ENCODE results near the gene XRCC2. TPM values are rescaled to one million over a fixed set of nuclear protein-coding genes. Genes with fewer than 3 reads are reported as not detected.
"Not testable (repeated sequence)": the region's sequence is repeated elsewhere in the genome, so short reads cannot be mapped to it uniquely, and the experiment has no call there.

XRCC2 gene
- total RNA-seq, 2 donors from 2014 or later, result 10.1 to 41.2 TPM

GRCh38 chr7:152647009-152647408, 28.9 kb downstream of the XRCC2 start:
- Mint-ChIP-seq H3K27ac (no peak overlapping the region), H3K27me3 (no peaks in the 10 kb centered on the region), H3K4me3 (no peak overlapping the region), H3K4me1 (ENCODE audit: low read depth in 2 of 2) (no peaks in the 10 kb centered on the region), H3K36me3 (peaks cover 10% of the 10 kb centered on the region), H3K9me3 (no peaks in the 10 kb centered on the region)
- DNase-seq (ENCODE audit: low spot score), result no peak
- ATAC-seq, result no peak

GRCh38 chr7:152646579-152646978, 29.4 kb downstream of the XRCC2 start:
- H3K9me3 Mint-ChIP-seq; ATAC-seq; H3K27me3 Mint-ChIP-seq; H3K27ac Mint-ChIP-seq; H3K36me3 Mint-ChIP-seq; H3K4me3 Mint-ChIP-seq; H3K4me1 Mint-ChIP-seq (ENCODE audit: low read depth in 2 of 2); DNase-seq (ENCODE audit: low spot score): not testable (repeated sequence)

GRCh38 chr7:152643979-152644559, 31.9 kb downstream of the XRCC2 start:
- no peak overlapping the region for H3K4me3 Mint-ChIP-seq
- H3K36me3 Mint-ChIP-seq, result peaks cover 10% of the 10 kb centered on the region
- ATAC-seq, result no peak

GRCh38 chr7:152641384-152641783, 34.6 kb downstream of the XRCC2 start:
- DNase-seq (ENCODE audit: low spot score) (no peak), ATAC-seq (no peak)
- no peaks in the 10 kb centered on the region for H3K4me1 Mint-ChIP-seq (ENCODE audit: low read depth in 2 of 2)
- no peaks in the 10 kb centered on the region for H3K9me3 Mint-ChIP-seq
- H3K4me3 Mint-ChIP-seq, result no peak overlapping the region
- H3K36me3 Mint-ChIP-seq, result no peaks in the 10 kb centered on the region
- no peak overlapping the region for H3K27ac Mint-ChIP-seq
- H3K27me3 Mint-ChIP-seq, result no peaks in the 10 kb centered on the region

More at GRCh38 chr7:152643979-152644559, 31.9 kb downstream of the XRCC2 start:
- Mint-ChIP-seq H3K27ac (no peak overlapping the region), H3K27me3 (no peaks in the 10 kb centered on the region), H3K9me3 (no peaks in the 10 kb centered on the region), H3K4me1 (ENCODE audit: low read depth in 2 of 2) (no peaks in the 10 kb centered on the region)
- no peak for DNase-seq (ENCODE audit: low spot score)

GRCh38 chr7:152640829-152641228, 35.1 kb downstream of the XRCC2 start:
- ATAC-seq, result no peak
- H3K36me3 Mint-ChIP-seq, result no peaks in the 10 kb centered on the region
- H3K4me1 Mint-ChIP-seq (ENCODE audit: low read depth in 2 of 2), result no peaks in the 10 kb centered on the region
- no peaks in the 10 kb centered on the region for H3K9me3 Mint-ChIP-seq
- H3K27me3 Mint-ChIP-seq, result no peaks in the 10 kb centered on the region
- H3K4me3 Mint-ChIP-seq, result no peak overlapping the region
- DNase-seq (ENCODE audit: low spot score), result no peak
- no peak overlapping the region for H3K27ac Mint-ChIP-seq

- ATAC-seq, result no peak
- H3K36me3 Mint-ChIP-seq, result no peaks in the 10 kb centered on the region
- H3K4me3 Mint-ChIP-seq, result no peak overlapping the region
- H3K27me3 Mint-ChIP-seq, result no peaks in the 10 kb centered on the region
- H3K9me3 Mint-ChIP-seq, result no peaks in the 10 kb centered on the region
- no peak overlapping the region for H3K27ac Mint-ChIP-seq
- no peaks in the 10 kb centered on the region for H3K4me1 Mint-ChIP-seq (ENCODE audit: low read depth in 2 of 2)
- DNase-seq (ENCODE audit: low spot score), result no peak
These were observed 37.9 kb downstream of the XRCC2 start for GRCh38 chr7:152637920-152638580.

GRCh38 chr7:152637161-152637560, 38.8 kb downstream of the XRCC2 start:
- no peak overlapping the region for H3K27ac Mint-ChIP-seq
- no peaks in the 10 kb centered on the region for H3K36me3 Mint-ChIP-seq
- H3K4me3 Mint-ChIP-seq, result no peak overlapping the region
- no peak for ATAC-seq
- no peaks in the 10 kb centered on the region for H3K9me3 Mint-ChIP-seq
- no peaks in the 10 kb centered on the region for H3K27me3 Mint-ChIP-seq
- no peaks in the 10 kb centered on the region for H3K4me1 Mint-ChIP-seq (ENCODE audit: low read depth in 2 of 2)
- DNase-seq (ENCODE audit: low spot score), result no peak

- no peaks in the 10 kb centered on the region for H3K9me3 Mint-ChIP-seq
- H3K4me3 Mint-ChIP-seq, result no peak overlapping the region
- DNase-seq (ENCODE audit: low spot score), result no peak
- H3K27me3 Mint-ChIP-seq, result no peaks in the 10 kb centered on the region
- no peaks in the 10 kb centered on the region for H3K36me3 Mint-ChIP-seq
- no peaks in the 10 kb centered on the region for H3K4me1 Mint-ChIP-seq (ENCODE audit: low read depth in 2 of 2)
- no peak for ATAC-seq
- no peak overlapping the region for H3K27ac Mint-ChIP-seq
These were observed 39.5 kb downstream of the XRCC2 start for GRCh38 chr7:152636441-152636840.

GRCh38 chr7:152633504-152633903, 42.4 kb downstream of the XRCC2 start:
- Mint-ChIP-seq H3K27ac (no peak overlapping the region), H3K36me3 (no peaks in the 10 kb centered on the region), H3K9me3 (no peaks in the 10 kb centered on the region), H3K4me1 (ENCODE audit: low read depth in 2 of 2) (no peaks in the 10 kb centered on the region), H3K27me3 (peaks cover 0 to 8% of the 10 kb centered on the region in 2 donors), H3K4me3 (no peak overlapping the region)
- no peak for ATAC-seq
- DNase-seq (ENCODE audit: low spot score), result no peak

GRCh38 chr7:152633072-152633471, 42.9 kb downstream of the XRCC2 start:
- Mint-ChIP-seq H3K27me3 (peaks cover 0 to 8% of the 10 kb centered on the region in 2 donors), H3K9me3 (no peaks in the 10 kb centered on the region), H3K4me3 (no peak overlapping the region), H3K27ac (no peak overlapping the region), H3K36me3 (no peaks in the 10 kb centered on the region), H3K4me1 (ENCODE audit: low read depth in 2 of 2) (no peaks in the 10 kb centered on the region)
- no peak for ATAC-seq
- DNase-seq (ENCODE audit: low spot score), result no peak

GRCh38 chr7:152628772-152629171, 47.2 kb downstream of the XRCC2 start:
- not testable (repeated sequence) for H3K27me3 Mint-ChIP-seq; DNase-seq (ENCODE audit: low spot score); H3K9me3 Mint-ChIP-seq

GRCh38 chr7:152624228-152624627, 51.7 kb downstream of the XRCC2 start:
- ATAC-seq (no peak), DNase-seq (ENCODE audit: low spot score) (no peak)
- peaks cover 0 to 2% of the 10 kb centered on the region in 2 donors for H3K27me3 Mint-ChIP-seq
- H3K4me1 Mint-ChIP-seq (ENCODE audit: low read depth in 2 of 2), result no peaks in the 10 kb centered on the region
- no peak overlapping the region for H3K4me3 Mint-ChIP-seq
- no peak overlapping the region for H3K27ac Mint-ChIP-seq
- H3K36me3 Mint-ChIP-seq, result no peaks in the 10 kb centered on the region
- no peaks in the 10 kb centered on the region for H3K9me3 Mint-ChIP-seq

More at GRCh38 chr7:152628772-152629171, 47.2 kb downstream of the XRCC2 start:
- not testable (repeated sequence) for H3K36me3 Mint-ChIP-seq; H3K4me3 Mint-ChIP-seq; ATAC-seq; H3K4me1 Mint-ChIP-seq (ENCODE audit: low read depth in 2 of 2); H3K27ac Mint-ChIP-seq

GRCh38 chr7:152621426-152621825, 54.5 kb downstream of the XRCC2 start:
- H3K36me3 Mint-ChIP-seq, result no peaks in the 10 kb centered on the region
- no peaks in the 10 kb centered on the region for H3K4me1 Mint-ChIP-seq (ENCODE audit: low read depth in 2 of 2)
- H3K4me3 Mint-ChIP-seq, result no peak overlapping the region
- no peak overlapping the region for H3K27ac Mint-ChIP-seq
- ATAC-seq, result no peak
- DNase-seq (ENCODE audit: low spot score), result no peak
- no peaks in the 10 kb centered on the region for H3K9me3 Mint-ChIP-seq
- H3K27me3 Mint-ChIP-seq, result peaks cover 0 to 2% of the 10 kb centered on the region in 2 donors

- H3K27ac Mint-ChIP-seq, result no peak overlapping the region
- H3K36me3 Mint-ChIP-seq, result no peaks in the 10 kb centered on the region
- H3K9me3 Mint-ChIP-seq, result no peaks in the 10 kb centered on the region
- no peaks in the 10 kb centered on the region for H3K27me3 Mint-ChIP-seq
- ATAC-seq, result no peak
- H3K4me1 Mint-ChIP-seq (ENCODE audit: low read depth in 2 of 2), result no peaks in the 10 kb centered on the region
- H3K4me3 Mint-ChIP-seq, result no peak overlapping the region
- DNase-seq (ENCODE audit: low spot score), result no peak
These were observed 56.8 kb downstream of the XRCC2 start for GRCh38 chr7:152619027-152619739.
